CD4-positive, alpha-beta T cell treated with Interleukin-2 at 100 ng/mL for 4 hours (primary cell): ENCODE results near the gene ZMYND8.
"Not testable (repeated sequence)": the region's sequence is repeated elsewhere in the genome, so short reads cannot be mapped to it uniquely, and the experiment has no call there.

Experiments used
- DNase-seq: peaks from one replicate; pipeline ENCODE4 v3.0.0-alpha.2; 2020; ENCODE audit warnings: low spot score

The ZMYND8 gene

DNA sequence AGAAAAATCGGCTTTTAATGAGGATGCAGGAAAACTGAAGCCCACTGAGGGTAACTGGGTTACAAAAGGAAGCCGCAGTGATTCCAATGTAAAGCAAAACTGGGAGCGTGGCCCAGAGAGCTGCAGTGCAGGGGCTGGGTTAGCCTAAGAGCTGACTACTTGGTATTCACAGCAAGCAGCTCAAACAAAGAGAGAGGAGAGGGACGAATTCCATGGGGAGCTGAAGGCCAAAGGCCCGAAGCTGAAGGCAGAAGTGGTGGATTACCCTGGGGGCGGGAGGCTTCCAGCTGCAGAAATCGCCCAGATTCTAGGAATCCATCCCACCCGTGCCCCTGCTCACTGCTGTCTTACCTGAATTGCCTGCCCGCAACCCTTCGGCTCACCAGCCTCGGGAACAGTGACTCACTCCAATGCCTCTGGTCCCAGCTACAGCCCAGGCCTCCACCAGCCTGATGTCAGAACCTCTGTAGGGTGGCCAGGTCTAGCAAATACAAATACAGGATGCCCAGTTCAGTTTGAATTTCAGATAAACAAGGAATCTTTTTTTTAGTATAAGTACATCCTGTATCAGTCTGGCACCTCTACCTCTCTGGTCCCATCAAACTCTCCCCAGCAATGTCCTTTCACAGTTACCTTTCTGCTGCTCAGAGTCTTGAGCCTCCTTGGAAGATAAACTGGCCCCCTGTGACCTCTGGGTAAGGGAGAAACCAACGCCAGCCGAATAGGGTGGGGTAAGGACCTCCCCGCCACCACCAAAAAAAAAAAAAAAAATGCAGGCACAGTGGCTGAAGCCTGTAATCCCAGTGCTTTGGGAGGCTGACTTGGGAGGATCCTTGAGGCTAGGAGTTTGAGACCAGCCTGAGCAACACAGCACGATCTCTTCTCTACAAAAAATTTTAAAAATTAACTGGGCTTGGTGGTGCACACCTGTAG is 14.6 kb upstream of the ZMYND8 start:
- no peak for DNase-seq

DNA sequence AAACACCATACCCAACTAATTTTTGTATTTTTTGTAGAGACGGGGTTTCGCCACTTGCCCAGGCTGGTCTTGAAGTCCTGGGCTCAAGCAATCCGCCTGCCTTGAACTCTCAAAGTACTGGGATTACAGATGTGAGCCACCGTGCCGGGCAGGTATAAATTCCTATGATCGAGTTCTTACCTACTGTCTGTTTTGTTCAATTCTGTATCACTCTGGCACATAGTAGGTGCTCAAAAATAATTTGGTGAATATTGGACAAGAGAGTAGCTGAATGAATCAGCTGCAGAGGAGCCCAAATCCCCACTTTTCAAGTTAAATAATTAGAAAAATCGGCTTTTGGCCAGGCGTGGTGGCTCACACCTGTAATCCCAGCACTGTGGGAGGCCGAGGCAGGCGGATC is 13.7 kb upstream of the ZMYND8 start:
- no peak for DNase-seq

DNA sequence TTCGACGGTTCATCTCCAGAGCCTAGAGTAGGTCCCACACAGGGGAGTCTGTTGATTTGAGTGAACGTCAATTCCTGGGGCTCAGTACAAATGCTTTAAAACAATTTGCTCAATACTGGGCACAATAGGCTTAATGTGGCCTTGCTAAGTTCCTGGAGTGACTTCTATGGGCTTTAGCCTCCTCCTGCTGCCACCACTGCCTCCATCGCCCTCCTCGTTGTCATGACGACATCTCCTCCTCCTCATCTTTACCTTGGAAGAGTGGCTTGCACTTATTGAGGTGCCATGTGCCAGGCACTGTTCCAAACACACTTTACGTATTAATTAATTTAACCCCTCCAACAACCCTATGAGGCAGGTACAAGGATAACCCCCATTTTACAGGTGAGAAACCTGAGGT is 11.8 kb upstream of the ZMYND8 start:
- DNase-seq = no peak

DNA sequence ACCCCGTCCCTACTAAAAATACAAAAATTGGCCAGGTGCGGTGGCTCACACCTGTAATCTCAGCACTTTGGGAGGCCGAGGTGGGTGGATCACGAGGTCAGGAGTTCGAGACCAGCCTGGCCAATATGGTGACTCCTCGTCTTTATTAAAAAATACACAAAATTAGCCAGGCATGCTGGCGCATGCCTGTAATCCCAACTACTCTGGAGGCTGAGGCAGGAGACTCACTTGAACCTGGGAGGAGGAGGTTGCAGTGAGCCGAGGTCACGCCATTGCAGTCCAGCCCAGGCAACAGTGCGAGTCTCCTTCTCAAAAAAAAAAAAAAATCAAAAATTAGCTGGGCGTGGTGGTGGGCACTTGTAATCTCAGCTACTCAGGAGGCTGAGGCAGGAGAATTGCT is 9.8 kb upstream of the ZMYND8 start:
- DNase-seq = not testable (repeated sequence)

DNA sequence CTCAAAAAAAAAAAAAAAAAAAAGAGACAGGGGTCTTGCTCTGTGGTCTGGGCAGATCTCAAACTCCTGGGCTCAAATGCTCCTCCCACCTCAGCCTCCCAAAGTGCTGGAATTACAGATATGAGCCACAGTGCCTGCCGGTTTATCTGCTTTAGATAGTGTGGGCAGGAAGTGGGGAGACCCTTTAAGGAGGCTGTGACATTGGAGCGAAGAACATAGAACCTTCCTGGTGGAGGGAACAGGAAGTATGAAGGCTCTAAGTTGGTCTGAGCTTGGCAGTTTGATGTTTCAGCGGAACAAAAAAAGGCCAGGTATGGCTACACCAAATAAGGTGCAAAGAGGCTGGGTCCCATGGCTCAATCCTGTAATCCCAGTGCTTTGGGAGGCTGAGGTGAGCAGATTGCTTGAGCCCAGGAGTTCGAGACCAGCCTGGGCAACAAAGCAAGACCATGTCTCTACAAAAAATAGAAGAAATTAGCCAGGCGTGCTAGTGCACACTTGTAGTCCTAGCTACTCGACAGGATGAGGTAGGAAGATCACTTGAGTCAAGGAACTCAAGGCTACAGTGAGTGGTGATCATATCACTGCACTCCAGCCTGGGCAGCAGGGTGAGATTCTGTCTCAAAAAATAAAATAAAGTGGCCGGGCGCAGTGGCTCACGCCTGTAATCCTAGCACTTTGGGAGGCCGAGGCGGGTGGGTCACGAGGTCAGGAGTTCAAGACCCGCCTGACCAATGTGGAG is 8.7 kb upstream of the ZMYND8 start:
- no peak for DNase-seq

DNA sequence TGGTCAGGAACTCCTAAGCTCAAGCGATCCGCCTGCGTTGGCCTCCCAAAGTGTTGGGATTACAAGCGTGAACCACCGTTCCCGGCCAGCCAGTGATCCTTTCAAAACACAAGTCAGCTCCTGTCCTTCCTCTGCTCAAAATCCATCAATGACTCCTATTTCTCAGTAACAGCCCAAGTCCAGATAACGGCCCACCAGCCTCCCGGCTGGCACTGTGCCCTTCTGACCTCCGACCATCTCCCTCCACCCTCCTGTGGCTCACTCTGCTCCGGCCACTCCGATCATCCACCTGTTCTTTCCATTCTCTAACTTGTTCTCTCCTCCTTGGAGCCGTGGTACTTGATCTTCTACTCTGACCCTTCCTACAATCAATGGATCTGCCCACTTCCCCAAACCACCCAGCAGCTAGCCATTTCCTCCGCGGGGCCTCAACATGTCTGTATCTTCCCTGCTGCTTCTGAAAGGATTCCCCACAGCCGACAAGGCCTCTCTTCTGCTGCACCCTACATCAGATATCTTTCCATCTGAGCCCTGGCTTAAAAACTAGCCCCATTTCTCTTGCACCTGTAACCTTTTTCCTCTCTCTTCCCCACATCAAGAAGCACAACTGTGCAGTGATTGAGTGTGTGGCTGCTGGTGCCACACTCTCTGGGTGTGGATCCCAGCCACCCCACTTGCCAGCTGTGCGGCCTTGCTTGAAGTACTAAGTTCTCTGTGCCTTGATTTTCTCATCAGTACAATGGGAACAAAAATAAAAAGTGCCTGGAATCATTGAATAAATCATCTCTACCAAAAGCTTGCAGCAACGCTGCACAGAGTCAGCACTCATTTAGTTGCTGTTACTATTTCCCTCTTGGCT is 6.1 kb upstream of the ZMYND8 start:
- DNase-seq = no peak

DNA sequence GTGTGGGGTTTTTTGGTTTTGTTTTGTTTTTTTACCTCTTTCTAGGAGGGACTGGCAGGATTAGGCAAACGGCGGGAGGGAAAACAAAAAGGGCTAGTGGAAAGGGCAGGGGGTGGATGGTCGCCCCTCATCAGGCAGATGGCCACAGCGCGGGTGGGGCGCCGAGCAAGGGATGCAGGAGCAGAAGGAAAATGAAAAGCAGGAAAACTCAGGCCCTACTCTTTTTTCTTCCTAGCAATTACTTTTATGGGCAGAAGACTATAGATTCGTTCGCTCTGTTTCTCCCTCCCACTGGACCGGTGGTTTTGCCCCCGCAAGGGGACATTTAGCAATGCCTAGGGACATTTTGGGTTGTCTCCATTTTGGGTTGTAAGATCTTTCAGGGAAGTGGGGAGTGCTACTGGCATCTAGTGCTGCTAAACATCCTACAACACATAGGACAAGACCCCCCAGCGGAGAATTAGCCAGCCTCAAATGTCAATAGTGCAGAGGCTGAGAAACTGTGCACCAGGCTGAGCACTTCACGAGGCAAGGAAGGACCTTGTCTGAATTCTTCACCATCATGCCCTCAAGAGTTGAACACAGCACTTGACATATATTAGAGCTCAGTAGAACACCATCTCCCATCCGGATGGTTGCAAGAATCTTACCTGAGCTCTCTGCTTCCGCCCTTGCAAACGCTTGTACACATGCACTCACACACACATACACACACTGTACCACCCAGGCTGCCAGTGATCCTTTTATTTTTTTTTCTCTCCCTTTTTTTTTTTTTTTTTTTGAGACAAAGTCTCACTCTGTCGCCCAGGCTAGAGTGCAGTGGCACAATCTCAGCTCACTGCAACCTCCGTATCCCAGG is 4.8 kb upstream of the ZMYND8 start:
- DNase-seq = no peak

DNA sequence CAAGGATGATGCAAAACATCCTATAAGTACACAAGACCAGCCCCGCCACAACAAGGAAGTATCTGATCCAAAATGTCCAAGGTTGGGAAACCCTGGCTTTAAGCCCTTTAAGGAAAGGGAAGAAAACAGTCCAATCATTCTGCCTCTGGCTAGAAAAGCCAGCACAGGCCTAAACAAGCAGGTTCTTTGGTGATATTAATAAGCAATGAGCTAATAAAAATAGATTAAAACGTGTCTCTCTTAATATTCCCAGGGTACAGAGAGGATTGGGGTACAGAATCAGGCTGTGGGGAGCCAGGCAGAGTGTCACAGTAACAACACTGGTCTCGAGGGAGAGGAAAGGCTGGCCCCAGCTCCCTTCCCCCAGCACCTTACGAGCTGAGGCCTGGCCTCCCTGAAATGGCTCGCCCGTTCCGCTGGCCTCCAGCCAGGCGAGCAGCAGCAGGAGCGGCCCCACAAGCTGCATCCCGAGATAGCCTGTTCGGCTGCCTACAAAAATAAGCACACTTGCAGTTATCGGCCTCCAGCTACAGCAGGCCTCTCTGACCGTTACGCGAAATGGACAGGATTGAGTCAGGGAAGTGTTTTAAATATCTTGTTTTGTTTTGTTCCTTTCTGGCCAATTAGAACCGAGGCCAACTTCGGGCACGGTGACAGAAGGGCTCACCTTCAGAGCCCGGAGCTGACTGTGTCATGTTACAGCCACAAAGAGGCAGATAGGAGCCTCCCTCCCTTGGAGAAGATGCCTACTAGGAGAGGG is 4.0 kb upstream of the ZMYND8 start:
- no peak for DNase-seq

DNA sequence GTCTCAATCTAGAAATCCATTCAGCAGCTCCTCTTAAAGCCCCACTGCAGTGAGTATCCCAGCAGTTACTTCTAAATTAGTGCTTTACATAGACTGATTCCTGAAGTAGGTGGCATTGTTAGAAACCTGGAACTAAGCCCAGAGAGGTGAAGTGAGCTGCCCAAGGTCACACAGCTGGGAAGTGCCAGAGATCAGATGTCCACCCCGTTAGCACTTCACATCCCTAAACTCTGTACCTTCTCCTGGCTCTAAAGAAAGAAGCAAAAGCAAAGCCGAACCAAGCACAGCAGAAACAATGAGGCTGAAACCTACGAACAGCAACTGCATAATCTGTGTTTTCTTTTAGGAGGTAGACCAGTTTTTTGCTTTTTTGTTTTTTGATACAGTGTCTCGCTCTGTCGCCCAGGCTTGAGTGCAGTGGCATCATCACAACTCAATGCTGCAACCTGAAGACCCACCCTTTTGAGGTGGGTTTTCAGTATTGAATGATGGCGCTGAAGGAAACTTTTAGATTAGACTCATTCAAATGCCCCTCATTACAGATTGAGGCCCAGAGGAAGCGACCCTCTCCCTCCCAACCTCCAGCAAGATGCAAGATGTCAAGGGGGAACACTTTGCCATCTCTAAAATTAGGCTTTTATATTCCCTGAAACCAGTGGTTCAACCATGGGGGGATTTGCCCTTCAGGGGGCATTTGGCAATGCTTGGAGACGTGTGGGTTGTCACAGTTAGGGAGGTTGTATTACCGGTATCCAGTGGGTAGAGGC is 3.2 kb upstream of the ZMYND8 start:
- no peak for DNase-seq

DNA sequence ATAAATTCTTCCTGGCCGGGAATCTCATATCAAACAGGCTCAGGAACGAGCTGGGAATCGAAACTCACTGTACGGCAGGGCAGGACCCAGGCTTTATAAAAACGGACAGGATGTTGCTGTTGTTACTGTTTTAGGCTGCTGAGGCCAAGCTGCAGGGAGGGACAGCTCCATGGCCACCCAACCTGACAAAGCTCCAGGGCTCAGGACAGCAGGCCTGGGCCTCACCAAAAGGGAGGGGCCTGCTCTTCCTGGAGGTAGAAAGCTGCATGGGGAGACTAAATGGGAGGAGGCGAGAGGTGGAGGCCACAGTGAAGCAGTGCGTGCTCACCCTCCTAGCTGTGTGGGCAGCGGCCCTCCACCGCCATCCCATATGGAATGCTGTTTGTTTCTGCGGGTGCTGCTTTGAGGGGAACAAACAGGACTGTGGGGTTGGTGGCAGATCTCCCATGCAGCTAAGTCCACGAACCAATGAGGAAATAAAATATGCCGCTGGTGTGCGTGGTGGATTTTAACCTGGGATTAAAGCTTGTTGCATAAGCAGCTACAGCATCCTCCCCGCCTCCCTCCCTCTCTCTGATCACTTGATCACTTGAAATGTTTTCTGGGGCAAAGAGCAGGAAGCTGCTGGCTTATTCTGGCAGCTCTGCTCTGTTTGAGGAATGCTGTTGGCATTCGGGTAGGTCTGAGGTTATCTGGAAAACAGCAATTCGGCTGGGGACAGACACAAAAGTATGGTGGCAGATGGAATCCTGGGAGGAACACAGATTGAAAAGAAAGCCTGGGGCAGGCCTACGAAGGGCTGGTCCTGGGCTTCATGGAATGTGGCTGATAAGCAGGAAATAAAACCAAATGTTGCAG is 2.4 kb upstream of the ZMYND8 start:
- DNase-seq = no peak

DNA sequence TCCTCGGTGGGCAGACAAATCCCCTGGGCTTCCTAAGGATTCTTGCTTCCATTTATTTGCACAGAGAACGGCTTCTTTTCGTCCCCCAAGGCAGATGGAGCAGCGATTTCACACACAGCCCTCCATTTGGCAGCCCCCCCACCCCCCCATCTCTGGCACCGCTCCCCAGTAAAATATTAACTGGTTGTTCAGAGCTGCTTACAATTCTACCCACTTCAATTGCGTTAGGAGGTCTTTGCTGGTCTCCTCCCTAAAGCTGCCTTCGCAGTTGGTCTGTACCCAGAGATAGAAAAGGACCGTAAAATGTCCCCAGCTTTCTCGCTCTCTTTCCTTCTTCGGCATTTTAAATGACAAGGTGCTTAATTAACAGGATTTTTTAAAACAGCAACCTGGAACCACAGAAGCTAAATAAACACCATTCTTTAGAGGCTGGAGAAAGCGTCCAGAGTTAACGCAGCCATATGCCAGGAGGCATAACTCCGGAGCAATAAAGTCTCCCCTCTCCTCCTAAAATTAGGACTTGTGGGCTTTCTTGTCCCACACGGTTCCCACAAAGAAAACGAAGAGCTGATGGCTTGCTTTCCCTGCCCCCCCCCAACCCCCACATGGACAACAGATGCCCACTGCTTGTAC is 1.7 kb upstream of the ZMYND8 start:
- DNase-seq = no peak

DNA sequence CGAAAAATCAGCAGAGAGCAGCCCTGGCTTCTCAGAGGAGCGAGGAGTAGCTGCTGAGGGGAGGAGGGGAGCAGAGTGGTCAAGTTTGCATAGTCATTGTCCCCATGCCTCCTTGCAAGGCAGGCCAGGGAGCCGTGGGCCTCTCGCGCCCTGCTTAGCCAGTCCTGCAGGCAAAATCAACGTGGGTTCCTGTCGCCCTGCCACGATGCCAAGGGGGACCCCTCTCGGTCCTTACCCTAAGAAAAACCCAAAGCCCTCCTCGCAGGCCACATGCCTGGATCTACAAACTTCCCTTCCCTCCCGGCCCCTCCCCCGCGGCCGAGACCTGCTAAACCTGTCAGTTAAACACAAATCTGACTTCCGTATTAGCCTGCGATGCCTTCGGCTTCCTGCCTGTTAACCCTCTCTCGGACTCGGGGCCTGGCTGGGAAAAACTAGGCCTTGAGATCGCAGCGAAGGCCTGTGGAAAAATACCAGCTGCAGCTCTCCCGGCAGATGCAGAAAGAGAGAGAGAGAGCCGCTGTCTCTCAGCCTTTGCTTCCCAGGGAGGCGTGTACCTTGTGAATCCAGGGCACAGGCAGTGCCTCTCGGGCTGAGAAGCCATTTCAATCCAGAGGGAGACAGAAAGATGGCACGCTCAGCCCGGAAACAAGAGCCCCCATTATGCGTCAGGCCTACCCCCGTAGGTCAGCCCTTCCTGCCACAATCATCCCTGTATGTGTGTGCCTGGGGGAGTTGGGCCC is 968 bp upstream of the ZMYND8 start:
- peak; percentile 63 for DNase-seq

DNA sequence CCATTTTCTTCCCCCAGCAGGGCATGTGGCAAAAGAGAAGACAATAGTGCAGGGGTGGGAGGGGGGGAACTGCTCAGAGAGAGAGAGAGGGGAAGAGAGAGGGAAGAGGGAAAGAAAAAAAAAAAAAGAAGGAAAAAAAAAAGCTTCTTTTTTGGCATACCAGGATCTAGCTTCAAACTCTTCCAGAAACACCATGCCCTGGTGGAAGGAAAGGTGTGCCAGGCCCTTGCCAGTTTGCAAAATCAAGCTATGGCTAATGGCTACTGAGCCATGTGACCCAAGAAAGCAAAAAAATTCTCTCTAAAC is 326 bp downstream of the ZMYND8 start:
- DNase-seq = no peak

DNA sequence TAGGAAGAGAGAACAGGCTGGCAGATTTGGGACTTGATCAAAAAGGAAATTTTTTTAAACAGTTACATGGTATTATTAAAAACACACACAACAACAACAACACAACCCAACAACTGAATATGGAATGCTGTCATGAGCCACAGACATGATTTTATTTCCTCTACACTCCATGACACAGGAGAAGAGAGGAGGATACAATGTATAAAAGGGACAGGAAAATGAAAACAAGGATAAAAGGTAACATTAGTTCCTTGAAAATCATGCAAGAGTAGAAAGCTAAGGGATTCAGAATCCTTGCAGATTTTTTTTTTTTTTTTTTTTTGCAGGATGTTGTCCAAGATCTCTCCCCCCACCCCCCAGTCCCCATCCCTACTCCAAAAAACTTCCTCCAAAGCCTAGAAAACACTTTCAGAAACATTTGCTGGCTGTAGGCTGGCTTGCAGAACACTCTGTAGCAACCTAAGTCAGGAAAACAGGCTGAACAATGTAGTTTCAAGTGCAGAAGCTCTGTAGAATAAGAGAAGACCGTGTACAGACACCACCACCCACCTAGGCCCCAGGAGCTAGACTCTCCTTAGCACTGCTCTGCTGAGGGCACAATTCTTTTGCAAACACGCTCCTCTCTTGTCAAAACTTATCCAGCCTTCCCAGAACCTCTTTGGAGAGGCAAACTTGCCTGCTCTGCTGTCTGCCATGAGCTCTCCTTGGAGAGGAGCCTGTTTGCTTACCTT is 845 bp downstream of the ZMYND8 start:
- DNase-seq = no peak

DNA sequence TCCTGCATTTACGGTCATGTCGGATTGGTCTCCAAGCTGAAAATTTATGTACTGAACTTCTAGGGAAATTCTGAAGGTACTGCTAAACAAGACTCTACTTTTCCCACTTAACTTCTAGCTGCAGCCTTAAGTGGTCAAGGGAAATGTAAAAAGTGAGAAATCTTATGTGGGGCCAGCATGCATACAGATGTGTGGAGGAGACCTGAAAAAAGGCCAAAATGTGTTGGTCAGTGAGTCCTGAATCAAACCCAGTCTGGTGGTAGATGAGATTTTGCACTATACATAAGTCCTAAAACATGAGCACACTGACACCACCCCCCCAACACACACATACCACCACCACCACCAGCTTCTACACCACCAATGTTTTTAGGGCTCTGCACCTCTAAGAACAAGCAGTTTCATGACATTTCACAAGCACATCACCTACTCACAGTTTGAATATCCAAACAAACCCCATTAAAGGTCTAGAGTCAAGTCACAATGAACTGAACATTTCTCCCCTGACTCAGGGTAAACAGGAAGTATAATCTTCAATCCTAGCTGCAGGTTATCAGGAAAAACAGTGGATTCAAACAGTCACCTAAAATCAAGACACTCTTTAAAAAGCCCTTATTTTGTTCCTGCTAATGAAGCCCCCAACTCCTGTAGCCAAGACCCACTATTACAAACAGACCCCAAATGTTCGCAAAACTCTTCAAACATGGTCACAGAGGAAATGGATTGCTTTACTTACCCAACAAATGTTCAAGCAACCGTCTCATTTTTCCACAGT is 1.6 kb downstream of the ZMYND8 start:
- DNase-seq = no peak

DNA sequence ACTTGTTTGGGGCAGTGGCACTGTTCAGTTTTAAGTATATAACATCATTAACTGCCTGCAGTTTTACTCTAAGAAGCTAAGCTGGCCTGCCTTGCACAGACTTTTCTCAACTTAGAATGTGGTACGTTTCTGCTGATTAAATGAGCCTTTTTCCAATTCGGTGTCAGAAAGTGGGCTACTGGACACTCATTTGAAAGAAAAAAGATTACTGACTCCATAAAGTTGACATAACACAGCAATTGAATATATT is 2.1 kb downstream of the ZMYND8 start:
- DNase-seq = no peak
